C4-2B (cell line): ENCODE results near the gene CLCA1.

Experiments used
- ZFX ChIP-seq: fragments of 450-650 bp; IDR thresholded peaks from 2 replicates; pipeline ENCODE4 v1.6.1; 2017
- TF ChIP-seq, protein P1 (sequence below): fragments of 450-650 bp; conservative IDR thresholded peaks from 2 replicates; pipeline ENCODE4 v1.5.1; 2017; ENCODE audit warnings: mild to moderate bottlenecking

DNA sequence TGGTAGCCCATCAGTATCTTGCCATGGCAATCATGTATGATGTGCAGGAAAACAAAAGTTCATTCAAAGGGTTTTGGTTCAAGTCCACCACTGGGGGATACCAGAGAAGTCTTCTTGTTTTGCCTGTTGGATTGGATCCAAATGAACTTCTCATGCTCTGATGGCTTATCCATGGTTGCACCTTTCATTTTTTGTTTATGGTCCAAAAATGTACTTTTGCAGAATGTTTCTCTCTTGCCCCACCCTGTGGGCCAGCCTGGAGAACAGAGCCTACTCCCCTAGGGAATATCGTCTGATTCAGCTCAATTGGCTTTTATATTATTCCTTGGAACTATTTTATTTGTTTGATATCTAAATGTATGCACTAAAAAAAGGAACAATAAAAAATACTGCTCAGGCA lies 20.1 kb upstream of the CLCA1 start:
- TF ChIP-seq, protein P1, sequence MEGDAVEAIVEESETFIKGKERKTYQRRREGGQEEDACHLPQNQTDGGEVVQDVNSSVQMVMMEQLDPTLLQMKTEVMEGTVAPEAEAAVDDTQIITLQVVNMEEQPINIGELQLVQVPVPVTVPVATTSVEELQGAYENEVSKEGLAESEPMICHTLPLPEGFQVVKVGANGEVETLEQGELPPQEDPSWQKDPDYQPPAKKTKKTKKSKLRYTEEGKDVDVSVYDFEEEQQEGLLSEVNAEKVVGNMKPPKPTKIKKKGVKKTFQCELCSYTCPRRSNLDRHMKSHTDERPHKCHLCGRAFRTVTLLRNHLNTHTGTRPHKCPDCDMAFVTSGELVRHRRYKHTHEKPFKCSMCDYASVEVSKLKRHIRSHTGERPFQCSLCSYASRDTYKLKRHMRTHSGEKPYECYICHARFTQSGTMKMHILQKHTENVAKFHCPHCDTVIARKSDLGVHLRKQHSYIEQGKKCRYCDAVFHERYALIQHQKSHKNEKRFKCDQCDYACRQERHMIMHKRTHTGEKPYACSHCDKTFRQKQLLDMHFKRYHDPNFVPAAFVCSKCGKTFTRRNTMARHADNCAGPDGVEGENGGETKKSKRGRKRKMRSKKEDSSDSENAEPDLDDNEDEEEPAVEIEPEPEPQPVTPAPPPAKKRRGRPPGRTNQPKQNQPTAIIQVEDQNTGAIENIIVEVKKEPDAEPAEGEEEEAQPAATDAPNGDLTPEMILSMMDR, result no peak
- no peak for TF ChIP-seq ZFX
